ENCODE measurements around the gene FOXP1.
A peak's percentile ranks its signal among the peaks of the same experiment; 100 is the strongest.
"Not testable (repeated sequence)": the region's sequence is repeated elsewhere in the genome, so short reads cannot be mapped to it uniquely, and the experiment has no call there.

FOXP1 gene

DNA sequence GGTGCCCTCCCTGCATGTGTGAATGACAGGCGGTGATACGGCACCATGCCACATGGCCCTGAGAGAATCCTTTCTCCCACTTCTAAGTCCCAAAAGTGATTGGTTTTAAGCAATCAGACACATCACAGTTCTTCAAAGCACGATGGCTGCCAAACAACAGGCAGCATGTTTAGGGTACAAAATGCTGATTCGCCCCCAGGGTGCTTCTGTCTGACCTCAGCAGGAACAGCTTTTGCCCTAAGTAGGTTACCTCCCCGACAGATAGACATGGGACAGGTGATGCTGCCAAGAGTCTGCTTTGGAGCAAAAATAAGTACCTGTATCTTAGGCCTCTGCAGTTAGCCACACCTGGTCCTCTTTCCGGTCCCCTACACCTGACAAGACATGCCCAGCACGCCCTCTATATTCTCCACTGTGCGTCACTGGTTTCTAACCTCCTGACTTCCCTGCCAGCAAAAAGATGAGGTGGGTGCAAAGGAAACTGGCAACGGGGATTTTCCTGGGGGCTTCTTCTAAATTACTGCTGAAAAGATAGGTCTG is 549.8 kb downstream of the FOXP1 start:
- no peak for DNase-seq (ENCODE audit: low spot score)

DNA sequence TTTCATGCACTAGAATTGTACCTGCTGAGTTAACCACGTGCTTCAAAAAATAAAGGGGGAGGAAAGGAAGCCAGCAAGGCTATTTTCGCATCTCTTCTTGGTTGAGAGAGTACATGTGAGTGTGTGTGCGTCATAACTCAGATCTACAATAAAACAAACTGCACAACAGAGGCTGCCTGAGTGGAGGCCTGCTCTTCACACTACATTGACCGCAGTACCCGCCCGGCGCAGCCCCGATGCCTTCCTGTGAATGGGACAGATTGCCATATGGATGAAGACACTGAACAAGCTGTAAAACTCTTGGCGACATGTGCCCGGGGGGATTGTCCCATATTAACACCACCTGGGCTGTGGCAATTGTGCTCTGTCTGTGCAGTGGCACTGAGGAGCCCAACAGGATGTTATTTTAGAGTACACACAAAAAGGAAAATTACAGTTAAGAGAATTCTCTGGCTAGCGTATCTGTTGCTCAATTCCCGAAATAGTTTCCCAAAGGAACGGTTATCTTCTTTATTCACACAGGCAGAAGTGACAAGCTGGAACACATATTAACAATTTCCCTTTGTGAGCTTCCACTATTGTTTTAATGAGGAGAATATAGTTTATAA is 551.5 kb downstream of the FOXP1 start:
- no peak for DNase-seq (ENCODE audit: low spot score)

GRCh38 chr3:71031181-71031580 is 552.3 kb downstream of the FOXP1 start:
- DNase-seq (ENCODE audit: low spot score): no peak

- no peak for DNase-seq (ENCODE audit: low spot score)
Measured at GRCh38 chr3:71030748-71031147, 552.8 kb downstream of the FOXP1 start.

- no peak for DNase-seq (ENCODE audit: low spot score)
Measured at GRCh38 chr3:71029770-71030169, 553.8 kb downstream of the FOXP1 start.

GRCh38 chr3:71028802-71029201 is 554.7 kb downstream of the FOXP1 start:
- DNase-seq (ENCODE audit: low spot score): no peak

DNA sequence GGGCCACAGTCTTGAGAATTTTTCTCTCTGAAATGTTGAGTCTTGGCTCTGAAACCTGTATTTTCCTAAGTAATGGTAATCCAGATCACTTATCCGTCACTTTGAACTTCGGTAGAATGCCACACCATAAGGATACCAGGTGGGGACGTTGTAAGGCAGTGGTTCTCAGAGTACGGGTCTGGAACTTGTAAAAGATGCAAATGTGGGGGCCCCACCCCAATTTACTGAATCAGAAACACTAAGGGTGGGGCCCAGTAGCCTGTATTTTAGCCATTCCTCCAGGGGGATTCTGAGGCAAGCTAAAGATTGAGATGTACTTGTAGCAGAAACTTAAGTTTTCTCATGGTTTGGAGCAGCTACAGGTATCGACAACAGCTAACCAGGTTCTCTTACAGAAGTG is 555.3 kb downstream of the FOXP1 start:
- no peak for DNase-seq (ENCODE audit: low spot score)

- DNase-seq (ENCODE audit: low spot score): no peak
Measured at GRCh38 chr3:71026634-71027578, 556.6 kb downstream of the FOXP1 start.

DNA sequence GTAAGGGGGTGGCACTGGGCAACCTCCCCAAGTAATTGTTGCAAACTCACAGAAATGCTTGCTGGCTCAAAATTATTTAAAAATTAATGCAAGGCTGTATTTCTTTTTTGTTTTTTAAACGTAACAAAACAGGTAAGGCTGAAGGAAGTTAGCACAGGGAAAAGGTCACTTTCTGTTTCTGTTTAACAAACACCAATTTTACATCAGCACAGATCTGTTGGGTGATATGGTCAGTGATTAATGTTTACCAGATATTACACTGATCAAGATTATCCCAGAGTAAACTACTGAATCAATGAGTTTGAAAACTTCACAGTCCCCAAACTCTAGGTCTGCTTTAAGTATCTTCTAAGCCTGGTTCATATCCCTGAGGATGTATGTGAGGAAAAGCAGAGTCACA is 558.0 kb downstream of the FOXP1 start:
- DNase-seq (ENCODE audit: low spot score): no peak

DNA sequence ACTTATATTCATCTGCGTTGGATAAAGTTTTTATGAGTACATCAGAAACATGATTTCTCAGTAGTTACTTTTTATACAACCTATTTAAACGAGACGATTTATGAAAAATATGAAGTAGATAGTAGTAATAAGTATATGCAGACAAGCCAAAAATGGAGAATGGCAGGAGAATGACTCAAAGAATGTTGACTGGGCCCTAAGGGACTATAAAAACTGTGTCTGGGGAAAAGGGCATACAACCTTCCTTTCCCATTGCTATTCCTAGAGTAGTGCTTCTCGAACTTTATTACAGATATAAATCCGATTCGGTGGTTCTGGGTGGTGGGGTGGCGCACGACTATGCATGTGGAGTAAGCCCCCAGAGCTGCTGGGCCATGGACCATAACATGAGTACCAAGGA is 558.5 kb downstream of the FOXP1 start:
- DNase-seq (ENCODE audit: low spot score): no peak

DNA sequence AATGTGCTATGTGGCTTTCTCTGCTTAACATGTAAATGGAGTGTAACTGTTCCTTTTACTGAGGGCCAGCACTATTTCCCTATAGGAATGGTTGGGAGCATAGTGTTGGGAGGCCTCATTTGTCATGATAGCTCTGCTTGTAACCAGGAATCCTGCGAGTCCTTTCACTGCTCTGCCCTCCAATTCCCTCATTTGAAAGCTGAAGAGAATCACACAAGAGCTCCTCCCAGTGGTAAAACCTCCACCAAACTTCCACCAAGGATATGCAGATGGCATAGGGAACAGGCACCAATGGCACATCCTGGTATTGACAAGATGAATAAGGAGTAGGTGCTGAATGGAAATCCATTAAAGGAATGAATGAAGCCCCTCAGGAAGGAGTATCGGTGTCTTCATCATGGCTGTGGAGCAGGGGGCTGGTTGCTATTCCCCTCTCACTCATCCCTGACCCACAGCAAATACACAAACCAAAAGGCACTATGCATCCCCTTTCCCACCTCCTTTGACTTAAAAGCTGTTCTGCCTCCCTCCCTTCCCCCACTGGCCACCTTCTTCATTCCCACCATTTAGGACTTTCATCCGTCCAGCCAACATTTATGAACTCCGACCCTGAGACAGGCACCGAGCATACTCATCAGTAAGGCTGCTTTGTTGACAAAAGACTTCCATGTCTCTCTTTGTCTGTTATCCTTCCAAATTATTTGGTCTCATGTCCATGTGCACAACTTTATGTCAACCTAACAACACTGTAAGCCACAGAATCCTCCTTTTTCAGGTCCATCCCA is 560.8 kb downstream of the FOXP1 start:
- peak; percentile 29 for DNase-seq (ENCODE audit: low spot score)

- no peak for DNase-seq (ENCODE audit: low spot score)
Measured at GRCh38 chr3:71018799-71019198, 564.7 kb downstream of the FOXP1 start.

- DNase-seq (ENCODE audit: low spot score): peak; percentile 16
Measured at GRCh38 chr3:71016178-71016845, 567.2 kb downstream of the FOXP1 start.

DNA sequence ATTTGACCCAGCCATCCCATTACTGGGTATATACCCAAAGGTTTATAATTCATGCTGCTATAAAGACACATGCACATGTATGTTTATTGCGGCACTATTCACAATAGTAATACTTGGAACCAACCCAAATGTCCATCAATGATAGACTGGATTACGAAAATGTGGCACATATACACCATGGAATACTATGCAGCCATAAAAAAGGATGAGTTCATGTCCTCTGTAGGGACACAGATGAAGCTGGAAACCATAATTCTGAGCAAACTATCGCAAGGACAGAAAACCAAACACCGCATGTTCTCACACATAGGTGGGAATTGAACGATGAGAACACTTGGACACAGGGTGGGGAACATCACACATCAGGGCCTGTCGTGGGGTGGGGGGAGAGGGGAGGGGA is 568.9 kb downstream of the FOXP1 start:
- not testable (repeated sequence) for DNase-seq (ENCODE audit: low spot score)

DNA sequence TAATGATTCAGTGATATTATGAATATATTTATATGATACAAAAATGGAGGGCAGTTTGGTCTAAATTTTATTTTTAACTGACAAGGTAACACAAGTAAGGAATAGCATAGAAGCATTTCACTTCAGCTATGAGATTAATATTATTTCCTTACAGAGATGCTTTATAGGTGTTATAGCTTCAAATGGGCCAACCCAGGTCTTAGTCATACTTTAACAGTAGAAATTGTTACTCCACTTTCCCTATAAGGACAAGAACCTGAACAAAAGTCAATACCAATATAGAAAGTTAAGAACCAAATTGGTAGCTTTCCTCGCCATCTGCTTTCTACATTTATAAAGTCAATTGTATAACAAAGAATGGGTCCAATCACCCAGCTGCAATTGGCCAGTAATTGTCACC is 570.6 kb downstream of the FOXP1 start:
- no peak for DNase-seq (ENCODE audit: low spot score)

DNA sequence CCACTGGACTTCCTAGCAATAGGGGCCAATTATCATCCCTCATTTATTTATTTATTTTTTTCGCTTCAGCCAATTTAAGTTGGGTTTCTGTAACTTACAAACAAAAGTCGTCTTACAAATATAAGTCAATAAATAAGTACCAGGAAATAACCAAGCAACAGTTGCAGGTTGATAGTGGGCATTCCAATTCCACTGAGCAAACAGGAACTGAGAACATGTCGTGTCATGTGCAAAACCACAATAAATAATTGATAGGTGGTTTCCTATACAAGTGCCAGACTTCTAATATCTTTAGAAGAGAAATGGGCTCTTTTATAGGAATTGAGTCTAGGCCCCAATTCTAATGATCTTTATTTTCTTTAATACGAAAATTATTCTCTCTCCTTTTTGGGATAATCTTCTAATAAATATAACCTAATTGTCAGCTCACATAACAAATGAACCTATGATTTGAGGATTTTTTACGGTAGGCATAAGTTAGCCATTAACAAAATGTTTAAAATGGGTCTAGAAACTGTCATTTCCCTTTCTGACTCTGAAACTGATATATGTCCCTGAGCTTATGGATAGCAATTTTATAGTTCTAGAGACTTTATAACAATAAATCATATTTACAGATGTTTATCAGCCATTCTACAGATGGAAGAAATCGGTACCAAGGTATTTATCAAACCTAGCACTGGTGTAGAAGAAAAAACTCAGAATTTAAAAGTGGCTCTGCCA is 571.8 kb downstream of the FOXP1 start:
- DNase-seq (ENCODE audit: low spot score): no peak

- DNase-seq (ENCODE audit: low spot score): no peak
Measured at GRCh38 chr3:71010726-71011455, 572.6 kb downstream of the FOXP1 start.

DNA sequence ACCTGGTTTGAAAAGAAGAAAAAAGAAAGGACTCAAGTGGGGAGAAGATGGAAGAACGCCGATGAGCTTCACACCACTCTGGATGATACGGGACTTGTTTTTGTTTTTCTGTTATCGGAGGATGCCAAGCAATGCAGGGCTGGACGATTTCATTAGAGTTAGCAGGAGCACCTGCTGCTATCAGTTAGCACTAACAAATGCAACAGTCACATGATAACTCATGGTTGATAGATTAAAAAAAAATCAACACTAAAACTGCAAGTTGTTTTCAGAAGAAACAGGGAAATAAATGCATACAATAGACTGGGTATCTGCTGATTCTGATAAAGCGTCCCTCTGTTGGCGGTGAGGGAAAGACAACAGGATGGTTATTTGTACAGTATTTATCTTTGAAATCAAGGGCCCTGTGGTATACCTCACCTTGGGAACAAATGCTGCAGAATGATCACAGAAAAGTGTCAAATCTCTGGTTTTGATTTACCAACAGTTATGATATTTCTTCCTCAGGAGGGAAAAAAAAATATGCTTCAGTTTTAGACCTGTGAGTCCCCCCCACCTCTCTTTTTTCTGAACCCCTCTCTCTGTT is 575.1 kb downstream of the FOXP1 start:
- no peak for DNase-seq (ENCODE audit: low spot score)

- no peak for DNase-seq (ENCODE audit: low spot score)
Measured at GRCh38 chr3:71006810-71007785, 576.4 kb downstream of the FOXP1 start.
